Measurements from ENCODE around the gene EHD4. TPM values are rescaled to one million over a fixed set of nuclear protein-coding genes. Genes with fewer than 3 reads are reported as not detected.
A peak's percentile ranks its signal among the peaks of the same experiment; 100 is the strongest.

EHD4 gene
- total RNA-seq, 4 donors from 2014 or later = 13.2 to 31.5 (median 22.0) TPM

- Histone ChIP-seq H3K36me3 (peaks cover 0 to 9% (median 0%) of the 10 kb centered on the region in 3 donors), H3K4me1 (peaks cover 0 to 14% (median 6%) of the 10 kb centered on the region in 4 donors), H3K27ac (peak overlapping the region in 2 of 4 donors; percentile 50 to 60), H3K27me3 (peaks cover 0 to 28% of the 10 kb centered on the region in 2 donors), H3K4me3 (peak overlapping the region in 2 of 4 donors; percentile 5 to 9), H3K9me3 (no peaks in the 10 kb centered on the region)
- 12 to 15% methylated on average over 33 to 42 of the region's 81 CpGs for WGBS, 2 donors
- TF ChIP-seq EP300 (IDR thresholded peaks at IDR 0.05) = no peak
- no peak for TF ChIP-seq POLR2A (IDR thresholded peaks at IDR 0.05)
- TF ChIP-seq, protein P1, sequence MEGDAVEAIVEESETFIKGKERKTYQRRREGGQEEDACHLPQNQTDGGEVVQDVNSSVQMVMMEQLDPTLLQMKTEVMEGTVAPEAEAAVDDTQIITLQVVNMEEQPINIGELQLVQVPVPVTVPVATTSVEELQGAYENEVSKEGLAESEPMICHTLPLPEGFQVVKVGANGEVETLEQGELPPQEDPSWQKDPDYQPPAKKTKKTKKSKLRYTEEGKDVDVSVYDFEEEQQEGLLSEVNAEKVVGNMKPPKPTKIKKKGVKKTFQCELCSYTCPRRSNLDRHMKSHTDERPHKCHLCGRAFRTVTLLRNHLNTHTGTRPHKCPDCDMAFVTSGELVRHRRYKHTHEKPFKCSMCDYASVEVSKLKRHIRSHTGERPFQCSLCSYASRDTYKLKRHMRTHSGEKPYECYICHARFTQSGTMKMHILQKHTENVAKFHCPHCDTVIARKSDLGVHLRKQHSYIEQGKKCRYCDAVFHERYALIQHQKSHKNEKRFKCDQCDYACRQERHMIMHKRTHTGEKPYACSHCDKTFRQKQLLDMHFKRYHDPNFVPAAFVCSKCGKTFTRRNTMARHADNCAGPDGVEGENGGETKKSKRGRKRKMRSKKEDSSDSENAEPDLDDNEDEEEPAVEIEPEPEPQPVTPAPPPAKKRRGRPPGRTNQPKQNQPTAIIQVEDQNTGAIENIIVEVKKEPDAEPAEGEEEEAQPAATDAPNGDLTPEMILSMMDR (IDR thresholded peaks at IDR 0.05) = no peak
- DNase-seq (ENCODE audit: low spot score in 2 of 2) = no peak
Observed at GRCh38 chr15:41881920-41882688, 90.3 kb downstream of the EHD4 start.

- no peak for DNase-seq (ENCODE audit: low spot score in 2 of 2)
- WGBS, 2 donors = 34 to 40% methylated on average over 10 of the region's 10 CpGs
- Histone ChIP-seq H3K27ac (peak overlapping the region in 2 of 4 donors; percentile 50 to 60), H3K4me1 (peaks cover 0 to 14% (median 6%) of the 10 kb centered on the region in 4 donors), H3K36me3 (peaks cover 0 to 9% (median 0%) of the 10 kb centered on the region in 3 donors), H3K27me3 (peaks cover 0 to 28% of the 10 kb centered on the region in 2 donors), H3K9me3 (no peaks in the 10 kb centered on the region), H3K4me3 (peak overlapping the region in 2 of 4 donors; percentile 5 to 9)
- TF ChIP-seq EP300 (IDR thresholded peaks at IDR 0.05) (no peak), POLR2A (IDR thresholded peaks at IDR 0.05) (no peak)
- TF ChIP-seq, protein P1 (IDR thresholded peaks at IDR 0.05) = no peak
Observed at GRCh38 chr15:41881550-41881919, 90.8 kb downstream of the EHD4 start.

GRCh38 chr15:41881086-41881485 is 91.3 kb downstream of the EHD4 start:
- no peak for DNase-seq (ENCODE audit: low spot score in 2 of 2)
- Histone ChIP-seq H3K4me1 (peaks cover 0 to 14% (median 6%) of the 10 kb centered on the region in 4 donors), H3K4me3 (no peak overlapping the region), H3K27me3 (peaks cover 0 to 28% of the 10 kb centered on the region in 2 donors), H3K9me3 (no peaks in the 10 kb centered on the region), H3K27ac (no peak overlapping the region), H3K36me3 (peaks cover 0 to 6% (median 0%) of the 10 kb centered on the region in 3 donors)
- no peak for TF ChIP-seq EP300 (IDR thresholded peaks at IDR 0.05)
- TF ChIP-seq, protein P1 (IDR thresholded peaks at IDR 0.05) = no peak
- no peak for TF ChIP-seq POLR2A (IDR thresholded peaks at IDR 0.05)
- WGBS, 2 donors = 71 to 97% methylated on average over 4 to 8 of the region's 8 CpGs

- peaks cover 0 to 14% (median 6%) of the 10 kb centered on the region in 4 donors for H3K4me1 ChIP-seq
- 88 to 90% methylated on average over 10 of the region's 10 CpGs for WGBS, 2 donors
- TF ChIP-seq, protein P1 (IDR thresholded peaks at IDR 0.05) = no peak
- no peak for TF ChIP-seq POLR2A (IDR thresholded peaks at IDR 0.05)
- no peak for TF ChIP-seq EP300 (IDR thresholded peaks at IDR 0.05)
Observed at GRCh38 chr15:41880156-41880877, 92.0 kb downstream of the EHD4 start.

More at GRCh38 chr15:41880156-41880877, 92.0 kb downstream of the EHD4 start:
- no peaks in the 10 kb centered on the region for H3K9me3 ChIP-seq
- no peak for DNase-seq (ENCODE audit: low spot score in 2 of 2)
- H3K27me3 ChIP-seq = peaks cover 0 to 28% of the 10 kb centered on the region in 2 donors
- no peaks in the 10 kb centered on the region for H3K36me3 ChIP-seq
- no peak overlapping the region for H3K27ac ChIP-seq
- no peak overlapping the region for H3K4me3 ChIP-seq
